Esophagus muscularis mucosa (tissue), 4 donors: ENCODE measurements around the gene EYA4. TPM values are rescaled to one million over a fixed set of nuclear protein-coding genes. Genes with fewer than 3 reads are reported as not detected.

Experiments
- DNase-seq: peaks from one replicate; pipeline ENCODE4 v3.0.0-alpha.2; 2017; ENCODE audit errors: extremely low spot score
- H3K27ac ChIP-seq, 4 donors: fragments of 200-600 bp; sonication (generic); replicated peaks in 1 of 4; 1 replicate in 3 of 4; 2 replicates in 1 of 4; pipeline ENCODE4 v1.5.1; 2016 to 2019; ENCODE audit warnings: mild to moderate bottlenecking in 1 of 4
- H3K27me3 ChIP-seq, 4 donors: fragments of 200-600 bp; sonication (generic); one replicate each; pipeline versions ENCODE4 v1.5.1 to v1.6.0; 2016 to 2019
- H3K36me3 ChIP-seq, 4 donors: fragments of 200-600 bp; sonication (generic); one replicate each; pipeline ENCODE4 v1.5.1; 2016 to 2019
- H3K4me1 ChIP-seq, 4 donors: fragments of 200-600 bp; sonication (generic); one replicate each; pipeline ENCODE4 v1.5.1; 2016 to 2019
- H3K4me3 ChIP-seq, 4 donors: fragments of 200-600 bp; sonication (generic); 1 replicate in 2 of 4; 2 replicates in 2 of 4; pipeline ENCODE4 v1.5.1; 2016 to 2019; ENCODE audit warnings: mild to moderate bottlenecking in 4 of 4, moderate library complexity in 1 of 4
- H3K9me3 ChIP-seq, 4 donors: fragments of 200-600 bp; sonication (generic); 1 replicate in 3 of 4; 2 replicates in 1 of 4; pipeline ENCODE4 v1.5.1; 2016 to 2019
- EP300 ChIP-seq: sonication (generic); formaldehyde crosslinking; IDR thresholded peaks from one replicate; pipeline ENCODE4 v1.6.1; 2017; ENCODE audit warnings: antibody characterized with exemption
- POLR2A ChIP-seq: fragments of 450-650 bp; IDR thresholded peaks from one replicate; pipeline ENCODE4 v1.6.1; 2017; ENCODE audit warnings: antibody characterized with exemption, moderate library complexity, mild to moderate bottlenecking, low read depth
- POLR2AphosphoS5 ChIP-seq, 2 donors: sonication (generic); formaldehyde crosslinking; IDR thresholded peaks; one replicate each; pipeline ENCODE4 v1.6.1; 2017; ENCODE audit warnings: antibody characterized with exemption in 2 of 2
- WGBS: methylation state at CpG from one replicate; pipeline ENCODE4 v1.1.5; 2018; 5-methylcytosine and 5-hydroxymethylcytosine counted together
- intact Hi-C: fragments of 100-400 bp; cut with DNase I; formaldehyde crosslinking; loops from one replicate; pipeline ENCODE4 v1.15.1; 2023
- total RNA-seq, 4 donors: library from RNA; depleted of rRNA; stranded (reverse); fragments of >200 nt; gene quantifications; one replicate each; pipeline versions ENCODE4 v1.1.0 to v1.2.1, GENCODE V29; 2016
- TF ChIP-seq, protein P1 (sequence below), 3 experiments: fragments of 200-600 bp in 2 of 3; fragments of 450-650 bp in 1 of 3; sonication (generic) in 2 of 3; IDR thresholded peaks; one replicate each; pipeline ENCODE4 v1.5.1; 2017 to 2019; ENCODE audit warnings: antibody characterized with exemption in 3 of 3, mild to moderate bottlenecking in 2 of 3, moderate library complexity in 1 of 3

Gene EYA4
- total RNA-seq, 4 donors from 2014 or later = 1.5 to 3.3 (median 2.5) TPM

DNA sequence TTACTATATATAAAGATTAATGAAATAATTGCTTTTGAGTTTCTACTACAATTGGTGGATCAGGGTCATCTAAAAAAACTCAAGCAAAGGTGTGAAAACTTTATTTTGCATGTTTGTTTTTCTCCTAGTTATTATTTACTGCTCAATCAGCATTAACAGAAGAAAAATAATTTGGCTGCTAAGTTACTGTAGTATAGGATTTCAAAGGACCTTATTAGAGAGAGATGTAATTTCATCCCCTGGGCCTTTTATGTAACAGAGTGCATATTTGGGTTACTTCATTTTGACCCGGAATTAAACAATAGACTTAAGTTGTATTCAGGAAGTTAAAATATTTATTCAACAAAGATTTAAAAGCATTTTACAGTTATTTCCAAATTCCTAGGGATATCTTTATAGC is 49.8 kb downstream of the EYA4 start:
- intact Hi-C loops = no loop called here
- no peak overlapping the region for H3K4me3 ChIP-seq
- no peaks in the 10 kb centered on the region for H3K27me3 ChIP-seq
- TF ChIP-seq POLR2A (no peak), EP300 (no peak), POLR2AphosphoS5 (IDR thresholded peaks at IDR 0.05) (no peak)
- TF ChIP-seq, protein P1, sequence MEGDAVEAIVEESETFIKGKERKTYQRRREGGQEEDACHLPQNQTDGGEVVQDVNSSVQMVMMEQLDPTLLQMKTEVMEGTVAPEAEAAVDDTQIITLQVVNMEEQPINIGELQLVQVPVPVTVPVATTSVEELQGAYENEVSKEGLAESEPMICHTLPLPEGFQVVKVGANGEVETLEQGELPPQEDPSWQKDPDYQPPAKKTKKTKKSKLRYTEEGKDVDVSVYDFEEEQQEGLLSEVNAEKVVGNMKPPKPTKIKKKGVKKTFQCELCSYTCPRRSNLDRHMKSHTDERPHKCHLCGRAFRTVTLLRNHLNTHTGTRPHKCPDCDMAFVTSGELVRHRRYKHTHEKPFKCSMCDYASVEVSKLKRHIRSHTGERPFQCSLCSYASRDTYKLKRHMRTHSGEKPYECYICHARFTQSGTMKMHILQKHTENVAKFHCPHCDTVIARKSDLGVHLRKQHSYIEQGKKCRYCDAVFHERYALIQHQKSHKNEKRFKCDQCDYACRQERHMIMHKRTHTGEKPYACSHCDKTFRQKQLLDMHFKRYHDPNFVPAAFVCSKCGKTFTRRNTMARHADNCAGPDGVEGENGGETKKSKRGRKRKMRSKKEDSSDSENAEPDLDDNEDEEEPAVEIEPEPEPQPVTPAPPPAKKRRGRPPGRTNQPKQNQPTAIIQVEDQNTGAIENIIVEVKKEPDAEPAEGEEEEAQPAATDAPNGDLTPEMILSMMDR (IDR thresholded peaks at IDR 0.05) = no peak
- no peaks in the 10 kb centered on the region for H3K36me3 ChIP-seq
- no peaks in the 10 kb centered on the region for H3K9me3 ChIP-seq
- H3K27ac ChIP-seq = no peak overlapping the region
- peaks cover 0 to 8% (median 0%) of the 10 kb centered on the region in 4 donors for H3K4me1 ChIP-seq
- WGBS = 50% methylated on average over 1 of the region's 1 CpG
- no peak for DNase-seq

DNA sequence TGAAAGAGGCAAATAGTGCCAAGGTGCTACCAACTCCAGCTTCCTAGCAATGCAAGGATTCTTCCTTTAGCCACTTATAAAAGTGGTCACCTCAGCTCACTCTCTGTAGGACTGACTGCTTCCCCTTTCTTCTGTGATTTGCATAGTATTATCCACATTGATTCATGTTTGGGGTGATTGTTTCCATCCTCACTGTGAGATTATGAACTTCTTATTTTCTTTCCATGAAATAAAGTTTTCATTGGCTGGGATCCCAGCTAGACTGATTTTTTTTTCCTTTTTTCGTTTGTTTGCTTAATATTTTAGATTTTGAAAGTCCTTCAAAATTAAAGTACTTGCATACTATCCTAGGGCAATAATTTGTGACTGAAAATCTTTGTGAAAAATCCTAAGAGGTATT is 50.5 kb downstream of the EYA4 start:
- no peak for DNase-seq
- Histone ChIP-seq H3K36me3 (no peaks in the 10 kb centered on the region), H3K4me1 (peaks cover 0 to 8% (median 0%) of the 10 kb centered on the region in 4 donors), H3K9me3 (no peaks in the 10 kb centered on the region), H3K27me3 (no peaks in the 10 kb centered on the region), H3K27ac (no peak overlapping the region), H3K4me3 (no peak overlapping the region)
- intact Hi-C loops = no loop called here
- TF ChIP-seq, protein P1 (IDR thresholded peaks at IDR 0.05) = no peak
- TF ChIP-seq EP300 (no peak), POLR2A (no peak), POLR2AphosphoS5 (IDR thresholded peaks at IDR 0.05) (no peak)
- WGBS = 46% methylated on average over 1 of the region's 1 CpG

DNA sequence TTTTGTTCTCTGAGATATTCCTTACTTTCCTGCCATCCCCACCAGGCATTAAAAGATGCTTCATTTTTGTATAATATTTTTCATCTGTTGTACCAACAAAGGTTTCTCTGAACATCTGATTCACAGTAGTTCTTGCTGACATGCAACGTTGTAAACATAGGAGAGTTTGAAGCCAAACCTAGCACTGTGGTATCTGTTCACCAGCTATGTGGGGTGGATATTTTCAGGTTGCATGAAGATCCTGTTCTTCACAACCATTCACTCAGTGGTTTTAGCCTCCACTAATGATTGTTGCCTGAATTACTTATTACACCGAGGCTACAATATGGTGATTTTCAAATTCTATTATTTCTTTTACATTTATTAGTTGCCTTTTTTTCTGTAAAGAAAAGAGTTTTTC is 56.5 kb downstream of the EYA4 start:
- 84% methylated on average over 2 of the region's 2 CpGs for WGBS
- Histone ChIP-seq H3K9me3 (no peaks in the 10 kb centered on the region), H3K4me3 (no peak overlapping the region), H3K4me1 (no peaks in the 10 kb centered on the region), H3K36me3 (no peaks in the 10 kb centered on the region), H3K27ac (no peak overlapping the region), H3K27me3 (no peaks in the 10 kb centered on the region)
- no peak for TF ChIP-seq EP300
- TF ChIP-seq, protein P1 (IDR thresholded peaks at IDR 0.05) = no peak
- no peak for TF ChIP-seq POLR2AphosphoS5 (IDR thresholded peaks at IDR 0.05)
- no peak for TF ChIP-seq POLR2A
- intact Hi-C loops = no loop called here
- no peak for DNase-seq

DNA sequence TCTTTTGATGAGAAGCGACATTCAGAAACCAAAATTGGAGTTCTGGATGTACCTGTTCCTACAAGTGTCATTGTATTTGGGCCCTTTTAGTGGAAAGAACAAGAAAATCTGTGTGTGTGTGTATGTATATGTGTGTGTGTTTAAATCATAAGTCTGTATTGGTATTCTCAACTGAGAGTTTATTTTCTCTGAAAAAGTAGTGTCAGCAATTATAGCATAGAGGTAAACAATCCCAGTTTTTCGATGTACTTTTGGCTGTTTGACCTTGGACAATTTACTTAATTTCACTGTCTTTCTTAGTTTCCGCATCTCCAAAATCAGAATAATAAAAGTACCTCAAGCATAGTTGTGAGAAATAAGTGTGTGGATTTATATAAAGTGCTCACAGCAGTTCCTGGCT is 57.2 kb downstream of the EYA4 start:
- H3K27ac ChIP-seq = no peak overlapping the region
- TF ChIP-seq POLR2AphosphoS5 (IDR thresholded peaks at IDR 0.05) (no peak), EP300 (no peak), POLR2A (no peak)
- TF ChIP-seq, protein P1 (IDR thresholded peaks at IDR 0.05) = no peak
- H3K27me3 ChIP-seq = no peaks in the 10 kb centered on the region
- H3K4me1 ChIP-seq = no peaks in the 10 kb centered on the region
- no peak overlapping the region for H3K4me3 ChIP-seq
- intact Hi-C loops = no loop called here
- no peak for DNase-seq
- H3K9me3 ChIP-seq = no peaks in the 10 kb centered on the region
- WGBS = 72% methylated on average over 3 of the region's 3 CpGs
- H3K36me3 ChIP-seq = no peaks in the 10 kb centered on the region

DNA sequence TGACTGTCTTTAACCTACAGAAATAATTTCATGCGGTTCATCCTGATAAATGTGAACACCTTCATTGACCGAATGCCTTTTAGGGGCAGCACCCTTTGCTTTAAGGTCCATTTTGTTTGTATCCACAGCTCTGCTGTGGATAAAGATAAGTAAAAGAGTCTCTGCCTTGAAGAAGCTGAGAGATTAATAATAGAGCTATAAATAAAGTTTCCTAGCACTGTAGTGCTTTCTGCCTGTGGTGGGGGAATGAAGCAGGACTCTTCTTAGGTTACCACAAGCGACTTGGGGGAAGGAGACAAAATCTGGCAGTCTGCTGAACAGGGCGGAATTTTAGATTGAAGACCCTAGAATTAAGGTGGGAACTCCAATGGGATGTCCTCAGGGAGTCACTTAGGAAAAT is 57.6 kb downstream of the EYA4 start:
- intact Hi-C loops = no loop called here
- TF ChIP-seq POLR2AphosphoS5 (IDR thresholded peaks at IDR 0.05) (no peak), EP300 (no peak), POLR2A (no peak)
- TF ChIP-seq, protein P1 (IDR thresholded peaks at IDR 0.05) = no peak
- WGBS = 87% methylated on average over 4 of the region's 4 CpGs

More for the DNA sequence above, 57.6 kb downstream of the EYA4 start:
- Histone ChIP-seq H3K27ac (no peak overlapping the region), H3K4me3 (no peak overlapping the region), H3K36me3 (no peaks in the 10 kb centered on the region), H3K27me3 (no peaks in the 10 kb centered on the region), H3K9me3 (no peaks in the 10 kb centered on the region), H3K4me1 (no peaks in the 10 kb centered on the region)
- no peak for DNase-seq
